Parathyroid adenoma (tissue), 2 donors: ENCODE data around the gene ENG.

Experiments
- H2AFZ ChIP-seq: fragments of 300-600 bp; sonication (generic); one replicate; pipeline ENCODE4 v1.7.0; 2017; ENCODE audit warnings: antibody characterized with exemption, mild to moderate bottlenecking
- H3K27ac ChIP-seq: fragments of 300-600 bp; sonication (generic); one replicate; pipeline ENCODE4 v1.7.0; 2017
- H3K27me3 ChIP-seq: fragments of 300-600 bp; sonication (generic); one replicate; pipeline ENCODE4 v1.7.0; 2017; ENCODE audit warnings: low read length; ENCODE audit not compliant: control insufficient read depth, insufficient read depth
- H3K36me3 ChIP-seq: fragments of 300-600 bp; sonication (generic); one replicate; pipeline ENCODE4 v1.7.0; 2017; ENCODE audit warnings: low read length; ENCODE audit not compliant: control insufficient read depth, insufficient read depth
- H3K4me1 ChIP-seq: fragments of 300-600 bp; sonication (generic); one replicate; pipeline ENCODE4 v1.7.0; 2017; ENCODE audit warnings: control low read depth
- H3K4me2 ChIP-seq: fragments of 300-600 bp; sonication (generic); one replicate; pipeline ENCODE4 v1.7.0; 2017; ENCODE audit warnings: low read length
- H3K4me3 ChIP-seq: fragments of 300-600 bp; sonication (generic); one replicate; pipeline ENCODE4 v1.7.0; 2017; ENCODE audit warnings: low read depth, low read length
- H3K79me2 ChIP-seq: fragments of 300-600 bp; sonication (generic); one replicate; pipeline ENCODE4 v1.7.0; 2017; ENCODE audit warnings: control low read depth
- H3K9ac ChIP-seq: fragments of 300-600 bp; sonication (generic); one replicate; pipeline ENCODE4 v1.7.0; 2017; ENCODE audit warnings: mild to moderate bottlenecking
- H3K9me3 ChIP-seq: fragments of 300-600 bp; sonication (generic); one replicate; pipeline ENCODE4 v1.7.0; 2017; ENCODE audit warnings: low read length; ENCODE audit not compliant: control insufficient read depth
- CTCF ChIP-seq: fragments of 300-600 bp; sonication (generic); IDR thresholded peaks from one replicate; pipeline ENCODE4 v1.7.0; 2017; ENCODE audit warnings: antibody characterized with exemption, mild to moderate bottlenecking
- donor health status: primary hyperparathyroidism.

The ENG gene

GRCh38 chr9:127876026-127876763 is 21.7 kb upstream of the ENG start:
- Histone ChIP-seq H3K36me3 (no peaks in the 10 kb centered on the region), H3K27me3 (no peaks in the 10 kb centered on the region), H3K4me3 (no peak overlapping the region), H3K9me3 (no peaks in the 10 kb centered on the region), H2AFZ (no peak overlapping the region), H3K4me2 (no peak overlapping the region), H3K27ac (no peak overlapping the region), H3K9ac (no peak overlapping the region), H3K4me1 (no peaks in the 10 kb centered on the region), H3K79me2 (no peaks in the 10 kb centered on the region)
- TF ChIP-seq CTCF = no peak

- Histone ChIP-seq H3K4me3 (no peak overlapping the region), H3K27ac (no peak overlapping the region)
Measured at GRCh38 chr9:127875306-127875966, 21.0 kb upstream of the ENG start.

GRCh38 chr9:127874301-127875221 is 20.1 kb upstream of the ENG start:
- no peak for TF ChIP-seq CTCF
- Histone ChIP-seq H3K9me3 (no peaks in the 10 kb centered on the region), H2AFZ (no peak overlapping the region), H3K27ac (no peak overlapping the region), H3K27me3 (no peaks in the 10 kb centered on the region), H3K4me1 (no peaks in the 10 kb centered on the region), H3K79me2 (no peaks in the 10 kb centered on the region), H3K9ac (no peak overlapping the region), H3K4me2 (no peak overlapping the region), H3K4me3 (no peak overlapping the region), H3K36me3 (no peaks in the 10 kb centered on the region)

More at GRCh38 chr9:127875306-127875966, 21.0 kb upstream of the ENG start:
- Histone ChIP-seq H3K79me2 (no peaks in the 10 kb centered on the region), H3K36me3 (no peaks in the 10 kb centered on the region), H3K4me2 (no peak overlapping the region), H3K4me1 (no peaks in the 10 kb centered on the region), H3K27me3 (no peaks in the 10 kb centered on the region), H3K9me3 (no peaks in the 10 kb centered on the region), H3K9ac (no peak overlapping the region), H2AFZ (no peak overlapping the region)
- no peak for TF ChIP-seq CTCF

- Histone ChIP-seq H3K79me2 (no peaks in the 10 kb centered on the region), H3K4me2 (no peak overlapping the region), H3K9me3 (no peaks in the 10 kb centered on the region), H3K27me3 (no peaks in the 10 kb centered on the region), H3K27ac (no peak overlapping the region), H3K36me3 (no peaks in the 10 kb centered on the region), H2AFZ (no peak overlapping the region), H3K9ac (no peak overlapping the region), H3K4me1 (no peaks in the 10 kb centered on the region), H3K4me3 (no peak overlapping the region)
- TF ChIP-seq CTCF = no peak
Measured at GRCh38 chr9:127873886-127874285, 19.4 kb upstream of the ENG start.
